Fibroblast of upper back skin (primary cell): ENCODE results near the gene BMPR1B.

Experiments
- DNase-seq: peaks from one replicate; pipeline ENCODE4 v3.0.0-alpha.2; 2013

BMPR1B gene

DNA sequence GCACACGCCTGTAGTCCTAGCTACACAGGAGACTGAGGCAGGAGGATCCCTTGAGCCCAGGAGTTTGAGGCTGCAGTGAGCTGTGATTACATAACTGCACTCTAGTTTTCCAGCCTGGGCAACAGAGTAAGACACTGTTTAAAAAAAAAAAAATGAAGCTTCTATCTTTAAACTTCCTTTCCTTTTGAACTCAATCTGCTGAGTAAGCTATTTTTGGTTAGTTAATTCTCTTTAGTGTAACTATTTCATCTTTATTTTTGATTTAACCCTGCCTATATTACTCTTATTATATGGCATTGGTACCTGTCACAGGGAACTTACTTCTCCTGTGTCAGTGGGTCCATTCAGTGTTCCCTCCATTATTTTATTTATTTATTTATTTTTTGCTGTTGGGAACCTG, 160.8 kb downstream of the BMPR1B start:
- DNase-seq = no peak

DNA sequence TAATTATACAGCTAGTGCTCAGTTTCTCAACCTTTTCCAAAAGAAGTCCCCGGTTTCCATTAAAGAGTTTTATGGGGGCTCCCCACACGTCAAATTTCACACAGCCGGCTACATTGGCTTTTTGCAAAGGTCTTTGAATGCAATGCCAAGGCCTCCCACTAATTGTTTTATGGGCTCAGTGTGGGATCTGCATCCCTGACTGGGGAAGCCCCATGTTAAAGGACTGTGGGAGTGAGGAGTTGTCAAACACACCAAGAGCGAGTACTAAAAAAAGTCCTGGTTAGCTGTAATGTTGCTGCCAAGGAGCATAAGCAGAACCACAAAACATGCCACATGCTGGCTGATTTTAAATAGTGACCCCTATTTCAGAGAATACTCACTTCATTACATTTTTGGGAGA, 162.6 kb downstream of the BMPR1B start:
- no peak for DNase-seq

DNA sequence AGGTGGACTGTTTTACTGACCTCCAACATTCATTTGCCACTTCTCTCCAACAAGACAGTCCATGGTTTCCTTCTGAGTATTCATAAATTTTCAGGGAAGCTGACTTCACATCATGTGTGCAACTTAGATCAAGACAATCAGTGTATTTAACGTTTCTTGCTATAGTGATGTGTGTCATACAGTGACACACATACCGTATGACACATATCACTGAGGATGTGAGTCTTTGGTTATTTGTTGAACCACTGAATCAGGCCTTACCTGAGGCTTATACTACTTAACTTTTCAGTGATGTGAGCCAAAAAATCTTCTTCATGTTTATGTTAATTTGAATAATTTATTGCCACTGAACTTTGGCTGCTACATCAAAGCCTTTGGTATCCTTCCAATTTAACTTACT, 166.8 kb downstream of the BMPR1B start:
- DNase-seq = no peak

DNA sequence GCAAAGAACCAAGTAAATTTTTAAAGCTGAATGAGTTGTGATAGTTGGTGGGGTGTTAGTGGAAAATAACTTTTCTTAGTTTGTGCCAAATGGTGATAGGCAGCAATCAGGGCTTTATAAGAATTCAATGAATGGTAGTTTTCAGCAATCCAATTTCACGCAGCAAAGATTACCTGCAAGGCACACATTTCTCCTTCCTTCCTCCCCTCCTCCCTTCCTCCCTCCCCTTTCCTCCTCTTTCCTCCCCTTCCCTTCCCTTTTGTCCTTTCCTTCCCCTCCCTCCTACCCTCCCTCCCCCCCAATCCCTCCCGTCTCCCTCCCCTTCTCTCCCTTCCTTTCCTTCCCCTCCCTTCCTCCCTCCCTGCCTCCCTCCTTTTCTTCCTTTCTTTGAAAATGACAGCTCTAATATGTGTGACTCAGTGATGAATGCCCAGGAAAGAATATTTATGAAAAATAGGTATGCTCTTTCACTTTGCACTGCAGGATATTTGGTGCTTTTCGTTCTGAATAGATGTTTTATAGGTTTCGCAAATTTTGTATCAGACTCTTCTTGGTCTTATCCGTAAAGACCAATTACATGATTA, 168.1 kb downstream of the BMPR1B start:
- DNase-seq = no peak

DNA sequence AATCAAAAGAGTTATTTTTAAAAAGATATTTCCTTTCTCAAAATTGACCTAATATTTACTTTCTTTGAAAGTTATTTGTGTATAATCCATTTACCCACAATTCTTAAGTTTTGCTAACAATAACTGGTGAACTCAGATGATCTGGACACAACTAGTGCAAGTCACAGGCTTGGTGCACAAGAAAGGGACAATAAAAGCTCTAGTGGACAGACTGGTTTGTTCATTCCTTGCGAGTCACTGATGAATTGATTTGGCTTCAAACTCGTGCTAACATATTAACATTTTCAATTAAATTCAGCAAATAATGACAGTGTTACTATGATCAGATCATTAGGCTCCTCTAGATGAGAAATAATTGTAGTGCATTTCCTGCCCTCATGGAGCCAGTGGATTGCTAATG, 169.2 kb downstream of the BMPR1B start:
- no peak for DNase-seq

DNA sequence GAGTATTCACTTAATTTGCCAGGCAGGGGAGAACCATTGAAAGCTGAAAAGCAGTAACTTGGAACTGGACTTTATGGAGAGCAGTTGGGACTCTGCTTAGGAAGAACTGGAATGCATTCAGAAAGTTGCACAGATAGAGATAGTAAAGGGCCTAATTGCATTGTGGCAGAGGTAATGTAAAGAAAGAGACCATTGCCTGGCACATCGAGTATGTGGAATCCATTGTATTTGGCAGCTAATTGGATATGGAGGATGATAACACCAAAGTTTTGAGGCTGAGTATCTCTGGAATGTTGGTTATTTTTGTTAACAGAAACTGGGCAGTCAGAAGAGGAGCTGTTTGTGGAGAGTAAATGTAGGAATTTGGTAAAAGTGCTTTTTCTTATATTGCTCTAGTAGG, 169.9 kb downstream of the BMPR1B start:
- DNase-seq = no peak

DNA sequence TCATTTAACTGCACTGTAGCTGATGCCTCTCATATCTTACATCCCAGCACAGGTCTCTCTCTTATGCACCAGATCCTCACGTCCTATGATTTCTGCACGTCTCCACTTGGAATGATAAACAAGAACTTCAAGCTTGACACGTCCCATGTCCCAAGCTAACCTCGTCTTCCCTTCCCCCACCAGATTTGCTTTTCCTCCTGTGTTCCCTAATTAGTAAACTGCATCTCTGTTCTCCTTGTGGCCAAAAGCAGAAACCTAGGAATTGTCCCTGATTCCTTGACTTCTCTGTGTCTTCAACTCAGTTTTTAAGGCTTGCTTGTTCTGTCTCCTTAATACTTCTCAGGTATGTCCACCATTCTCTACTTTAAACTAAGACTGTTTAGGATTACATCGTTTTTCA, 171.9 kb downstream of the BMPR1B start:
- no peak for DNase-seq

DNA sequence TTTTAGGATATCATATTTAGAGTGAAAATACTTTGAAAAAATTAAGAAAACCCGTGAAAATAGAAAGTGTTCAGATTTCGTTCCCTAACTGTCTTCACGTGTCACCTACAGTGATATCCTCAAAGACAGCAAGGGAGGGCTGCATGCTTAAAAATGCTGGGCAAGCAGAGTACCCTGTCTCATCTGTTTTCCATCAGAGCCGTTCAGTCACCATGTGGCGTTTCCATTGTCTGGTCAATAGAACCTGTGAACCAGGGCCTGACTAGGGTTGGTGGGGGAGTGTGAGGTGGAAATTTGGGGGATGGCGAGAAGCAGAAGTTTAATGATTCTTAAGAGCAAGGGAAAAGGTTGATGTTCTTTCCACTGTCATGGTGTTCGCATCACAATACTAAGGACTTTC, 173.9 kb downstream of the BMPR1B start:
- no peak for DNase-seq

DNA sequence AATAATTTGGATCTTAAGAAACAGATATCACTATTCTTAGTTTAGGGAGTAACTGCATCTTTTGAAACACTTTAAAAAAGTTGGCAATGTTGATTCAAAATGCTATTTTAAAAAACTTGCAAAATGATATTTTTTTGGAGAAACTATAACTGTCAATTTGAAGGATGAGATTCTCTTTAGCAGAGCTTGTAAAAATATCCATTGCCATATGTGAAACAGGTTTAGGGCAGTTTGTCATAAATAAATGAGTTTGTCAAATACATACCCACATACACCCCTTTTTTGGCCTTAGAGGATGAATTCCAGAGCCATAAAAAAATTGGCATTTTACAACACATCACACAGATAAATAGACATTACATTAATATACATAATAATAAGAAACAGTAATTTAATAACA, 174.6 kb downstream of the BMPR1B start:
- DNase-seq = no peak

DNA sequence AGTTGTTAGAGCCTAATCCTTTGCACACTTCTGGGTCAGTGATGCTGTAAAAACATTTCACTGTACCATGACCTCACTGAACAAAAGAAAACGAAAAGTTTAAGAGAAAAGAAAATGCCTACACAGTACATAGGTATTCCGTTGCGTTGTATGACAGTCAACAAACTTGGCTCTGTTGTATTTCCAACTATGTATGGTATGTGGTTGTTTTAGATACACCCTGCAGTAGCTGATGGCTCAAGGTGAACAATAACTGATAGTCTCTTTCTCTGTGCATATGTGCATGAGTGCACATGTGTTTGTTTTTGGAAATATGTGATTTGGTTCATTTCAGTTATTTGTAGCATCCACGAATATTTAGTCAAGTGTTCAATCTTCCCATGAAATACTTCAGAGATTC, 176.0 kb downstream of the BMPR1B start:
- DNase-seq = no peak

DNA sequence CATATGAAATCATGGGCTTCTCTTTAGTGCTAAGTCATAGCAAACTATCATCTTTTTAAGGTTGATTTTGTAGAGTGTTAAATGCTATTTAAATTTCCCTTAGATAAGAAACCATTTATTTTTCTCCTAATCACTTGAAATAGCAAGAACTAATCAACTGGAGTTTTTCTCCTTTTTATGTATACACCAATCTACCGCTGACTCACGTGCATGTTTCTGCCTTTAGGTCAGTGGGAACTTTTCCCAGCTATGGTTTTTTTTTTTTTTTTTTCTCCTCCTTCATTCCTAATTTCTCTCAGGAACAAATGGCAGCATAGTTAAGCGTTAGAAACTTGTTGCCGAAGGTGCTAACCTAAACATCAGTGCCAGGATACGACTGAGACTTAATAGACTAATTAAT, 176.4 kb downstream of the BMPR1B start:
- DNase-seq = peak; percentile 61

DNA sequence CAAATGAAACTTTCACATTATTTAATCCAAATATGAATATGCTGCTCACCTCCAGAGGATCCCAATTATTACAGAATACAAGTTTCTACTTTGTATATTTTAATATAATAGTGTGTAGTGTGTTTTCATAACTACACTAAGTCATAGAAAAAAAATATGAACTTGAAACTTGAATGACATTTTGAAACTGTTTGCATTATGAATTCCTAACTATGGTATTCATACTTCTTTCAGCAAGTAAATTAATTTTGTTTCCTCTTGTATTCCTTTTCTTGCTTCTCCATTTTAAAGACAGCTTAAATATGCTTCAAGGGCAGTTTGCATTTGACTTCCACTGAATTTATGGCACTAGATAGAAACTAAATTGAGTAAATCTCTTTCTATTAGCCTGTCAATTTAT, 177.1 kb downstream of the BMPR1B start:
- DNase-seq = peak; percentile 37

DNA sequence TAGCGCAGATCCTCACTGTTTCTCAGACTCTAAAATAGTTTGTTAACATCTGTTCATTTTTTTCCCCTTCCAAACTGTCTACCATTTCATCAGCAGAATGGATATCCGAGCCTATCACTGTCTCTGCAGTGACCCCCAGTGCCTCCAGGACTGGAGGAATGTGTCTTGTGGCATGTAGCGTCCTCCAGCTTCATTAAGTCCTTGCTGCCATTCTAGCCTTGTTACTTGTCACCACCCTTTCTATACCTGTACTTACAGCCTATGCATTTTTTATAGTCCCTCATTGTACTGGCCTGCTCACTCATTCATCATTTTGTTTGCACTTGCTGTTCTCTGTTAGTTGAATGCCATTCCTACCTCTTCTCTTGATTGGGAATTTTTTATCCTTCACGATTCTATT, 179.1 kb downstream of the BMPR1B start:
- no peak for DNase-seq

DNA sequence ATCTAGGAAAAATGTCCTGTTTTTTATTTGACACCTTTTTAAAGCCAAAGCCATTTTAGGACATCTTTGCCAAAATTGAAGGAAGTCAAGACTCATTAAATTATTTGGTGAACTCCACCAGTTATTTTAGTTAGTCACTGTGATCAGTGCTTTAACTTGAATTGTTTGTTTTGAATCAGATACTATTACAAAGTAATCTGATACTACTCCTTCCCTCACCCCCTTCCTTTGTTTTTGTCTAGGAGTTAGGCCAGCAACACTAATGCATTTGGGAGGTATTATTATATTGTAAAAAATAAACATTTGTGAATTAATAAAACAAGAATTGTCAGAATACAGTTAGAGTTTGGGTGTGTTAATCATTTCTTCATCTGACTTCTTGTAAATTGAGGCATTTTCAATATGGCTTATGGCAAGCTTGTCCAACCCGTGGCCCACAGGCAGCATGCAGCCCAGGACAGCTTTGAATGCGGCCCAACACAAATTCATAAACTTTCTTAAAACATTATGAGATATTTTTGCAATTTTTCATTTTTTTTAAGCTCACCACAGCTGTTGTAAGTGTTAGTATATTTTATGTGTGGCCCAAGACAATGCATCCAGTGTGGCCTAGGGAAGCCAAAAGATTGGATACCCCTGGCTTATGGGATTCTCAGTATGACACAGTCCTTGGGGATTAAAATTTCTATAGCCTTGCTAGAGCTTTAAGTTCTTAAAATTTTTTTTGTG, 182.2 kb downstream of the BMPR1B start:
- DNase-seq = no peak

DNA sequence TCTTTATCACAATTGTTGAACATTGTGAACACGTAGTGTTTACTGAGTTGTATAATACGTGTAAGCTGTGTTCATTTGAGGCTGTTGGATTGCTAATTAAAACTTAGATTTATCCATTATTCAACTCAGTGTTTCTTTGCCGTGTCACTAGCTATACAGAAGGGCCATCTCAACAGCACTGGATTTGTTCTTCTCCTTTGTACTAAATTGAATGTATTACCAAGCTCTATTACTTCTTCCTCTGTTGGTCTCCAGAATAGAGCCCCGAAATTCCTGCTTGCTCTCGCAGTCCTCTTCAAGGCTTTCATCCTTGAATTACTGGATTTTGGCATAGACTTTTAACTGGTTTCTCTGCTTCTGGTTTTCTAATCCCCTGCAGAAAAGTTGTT, 182.8 kb downstream of the BMPR1B start:
- no peak for DNase-seq

DNA sequence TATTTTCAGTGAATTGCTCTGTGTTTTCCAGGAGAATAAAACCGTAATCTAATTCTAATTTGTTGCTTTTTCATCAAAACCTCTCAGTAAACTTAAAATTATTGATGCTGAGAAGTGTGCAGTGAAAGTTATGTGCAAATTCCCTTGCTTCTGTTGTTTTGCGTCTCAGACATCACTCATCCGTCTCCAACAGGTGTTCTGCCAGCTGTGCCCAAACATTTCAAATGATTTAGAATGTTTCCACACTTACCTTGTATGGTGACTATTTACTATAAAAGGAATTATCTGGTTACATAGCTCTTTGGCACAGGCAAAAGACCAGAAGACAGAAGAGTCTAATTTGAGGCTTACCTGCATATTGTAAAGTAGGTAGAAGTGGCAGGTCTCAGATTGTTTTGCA, 184.0 kb downstream of the BMPR1B start:
- no peak for DNase-seq

DNA sequence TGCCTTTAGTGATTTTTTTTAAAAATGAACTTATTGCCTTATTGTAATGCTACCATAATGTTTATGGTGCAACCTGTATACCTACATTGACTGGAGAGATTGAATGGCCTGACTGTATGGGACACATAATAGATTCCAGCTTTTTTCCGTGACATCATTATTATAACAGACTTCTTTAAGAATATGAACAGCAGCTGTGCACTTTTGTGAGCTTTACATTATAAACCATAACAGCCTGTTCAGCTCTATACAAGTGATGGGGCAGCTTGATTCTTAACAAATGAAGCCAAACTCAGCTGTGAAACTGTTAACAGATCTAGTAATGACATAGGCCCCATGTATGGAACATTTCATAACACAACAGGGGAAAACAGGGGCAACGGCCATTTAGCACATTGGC, 187.0 kb downstream of the BMPR1B start:
- no peak for DNase-seq

DNA sequence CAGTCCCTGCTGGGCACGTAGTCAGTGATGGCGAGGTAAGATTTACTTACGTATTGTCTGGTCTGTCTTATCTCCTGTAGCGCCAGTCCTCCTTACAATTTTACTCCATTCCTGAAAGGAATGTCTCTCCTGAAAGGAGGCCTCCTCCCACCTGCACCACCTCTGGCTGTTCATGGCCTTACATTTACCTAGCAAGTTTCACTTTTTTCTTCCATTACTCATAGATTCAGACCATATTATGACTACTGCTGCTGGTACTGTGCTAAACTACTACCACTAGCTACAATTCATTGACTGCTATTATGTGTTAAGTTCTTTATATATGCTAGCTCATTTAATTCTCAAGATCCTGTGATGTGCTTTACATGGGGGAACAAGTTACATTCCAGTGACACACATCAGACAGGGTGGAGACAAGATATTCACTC, 189.9 kb downstream of the BMPR1B start:
- DNase-seq = no peak

DNA sequence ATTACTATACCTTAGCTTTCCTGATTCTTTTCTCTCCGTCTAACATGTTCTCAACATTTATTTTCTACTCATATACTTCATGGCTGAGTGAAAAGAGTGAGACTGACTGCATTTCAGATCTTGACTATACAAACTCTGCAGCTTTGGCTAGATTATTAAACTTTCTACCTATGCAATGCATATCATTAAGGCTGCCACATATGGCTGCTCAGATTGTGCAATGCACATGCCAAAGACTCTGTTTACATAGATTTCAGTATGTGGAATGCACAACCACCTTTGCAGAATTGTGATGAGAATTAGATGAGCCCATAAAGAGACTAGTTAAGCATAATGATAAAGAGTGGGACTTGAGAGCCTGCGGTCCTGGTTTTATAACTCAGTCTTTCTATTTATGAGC, 196.5 kb downstream of the BMPR1B start:
- DNase-seq = no peak

DNA sequence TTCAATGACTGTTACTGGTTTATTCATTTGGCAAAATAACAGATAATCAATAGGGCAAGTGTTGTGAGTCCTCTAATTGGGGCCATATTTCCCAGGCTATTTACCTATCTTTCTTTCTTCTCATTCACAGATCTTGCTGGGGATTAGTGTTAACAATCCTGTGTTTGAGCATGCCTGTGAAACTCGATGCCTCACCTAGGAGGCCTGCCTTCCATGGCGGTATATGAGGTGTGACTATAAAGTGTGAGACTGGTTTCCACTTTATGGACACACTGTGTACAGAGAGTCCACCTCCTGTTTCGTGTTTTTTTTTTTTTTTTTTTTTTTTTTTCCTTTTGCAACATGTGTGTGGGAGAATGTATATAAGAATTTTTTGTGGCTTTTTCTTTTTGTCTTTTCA, 199.3 kb downstream of the BMPR1B start:
- DNase-seq = no peak

DNA sequence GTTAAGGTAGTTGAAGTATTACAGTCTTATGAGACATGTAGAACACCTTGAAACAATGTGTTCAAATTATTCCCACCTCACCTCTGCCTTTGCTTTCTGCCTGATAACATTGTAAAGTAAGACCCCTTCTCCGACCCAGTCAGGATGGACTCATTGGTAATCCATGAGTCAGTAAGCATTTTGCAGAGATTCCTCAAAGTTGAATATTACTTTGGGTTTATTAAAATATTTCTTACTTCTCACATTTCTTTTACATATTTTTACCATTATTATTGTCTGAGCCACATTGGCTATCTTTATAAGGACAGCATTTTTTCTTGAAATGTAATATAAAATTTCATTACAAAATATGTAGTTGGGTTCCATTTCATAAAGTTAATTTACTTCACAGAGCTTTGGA, 201.6 kb downstream of the BMPR1B start:
- DNase-seq = peak; percentile 46

DNA sequence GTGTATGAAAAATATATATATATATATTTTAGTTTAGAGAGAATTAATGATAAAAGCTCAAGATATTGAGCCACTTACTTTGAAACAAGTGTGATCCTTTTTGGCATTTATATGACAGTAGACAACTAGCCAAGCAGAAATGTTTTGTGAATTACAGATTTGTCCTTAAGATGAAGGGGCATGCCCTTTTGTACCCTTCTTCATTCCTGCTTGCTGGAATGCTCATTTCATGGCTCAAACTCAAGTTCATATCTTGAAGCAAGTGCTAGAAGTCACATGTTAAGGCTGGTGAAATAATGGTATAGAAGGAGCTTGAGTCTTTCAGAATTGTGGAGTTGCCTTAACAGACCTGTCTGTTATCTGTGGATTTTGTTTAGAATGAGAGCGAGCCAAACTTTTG, 203.0 kb downstream of the BMPR1B start:
- DNase-seq = no peak

DNA sequence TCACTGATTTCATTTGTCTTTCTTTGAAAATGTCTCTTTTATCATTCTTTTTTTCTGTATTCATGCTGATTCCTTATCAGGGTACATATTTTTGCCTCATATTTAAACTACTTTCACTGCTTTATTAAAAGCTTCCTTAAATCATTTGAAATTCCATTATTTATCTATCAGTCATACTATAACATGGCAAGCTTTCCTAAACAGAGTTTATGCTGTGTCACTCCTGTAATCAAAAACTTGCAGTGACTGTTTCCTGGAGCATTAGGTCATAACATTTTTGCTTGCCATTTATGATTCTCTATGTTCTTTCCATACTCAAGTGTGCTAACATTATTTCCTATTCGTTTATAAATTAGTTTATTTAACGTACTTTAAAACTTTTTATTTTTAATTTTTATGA, 203.7 kb downstream of the BMPR1B start:
- peak; percentile 29 for DNase-seq

DNA sequence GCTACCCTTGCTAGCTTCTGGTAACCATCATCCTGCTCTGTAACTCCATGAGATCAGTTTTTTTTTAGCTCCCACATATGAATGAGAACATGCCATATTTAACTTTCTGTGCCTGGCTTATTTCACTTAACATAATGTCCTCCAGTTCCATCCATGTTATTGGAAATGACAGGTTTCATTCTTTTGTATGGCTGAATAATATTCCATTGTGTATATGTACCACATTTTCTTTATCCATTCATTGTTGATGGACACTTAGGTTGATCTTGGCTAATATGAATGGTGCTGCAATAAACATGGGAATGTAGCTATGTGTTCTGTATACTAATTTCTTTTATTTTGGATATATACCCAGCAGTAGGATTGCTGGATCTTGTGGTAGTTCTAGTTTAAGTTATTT, 204.7 kb downstream of the BMPR1B start:
- no peak for DNase-seq

DNA sequence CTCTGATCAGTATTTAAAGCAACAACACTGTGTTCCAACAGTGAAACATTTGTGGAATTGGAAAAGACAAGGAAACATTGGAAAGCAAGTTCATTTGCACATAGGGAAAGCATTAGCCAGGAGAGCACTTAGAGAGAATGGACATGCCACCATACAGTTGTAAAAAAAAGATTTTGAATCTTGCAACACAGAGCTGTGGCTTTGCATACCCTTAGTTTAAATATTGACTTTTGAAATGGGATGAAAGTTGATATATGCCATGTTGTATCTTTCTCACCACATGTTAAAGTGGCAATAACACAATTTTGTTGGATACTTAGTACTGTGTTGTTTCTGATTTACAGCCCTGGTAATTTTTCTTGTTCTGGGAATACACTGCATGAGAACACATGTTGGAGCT, 208.1 kb downstream of the BMPR1B start:
- no peak for DNase-seq
